Amygdala (tissue), 56 donors: ENCODE measurements around the gene ATRX.
"Not testable (repeated sequence)": the region's sequence is repeated elsewhere in the genome, so short reads cannot be mapped to it uniquely, and the experiment has no call there.

Experiments
- DNase-seq, 56 donors: peaks; one replicate each; lab custom pipeline; 2025; lab: John Stamatoyannopoulos, UW

Gene ATRX

GRCh38 chrX:77742788-77743476, 43.1 kb downstream of the ATRX start:
- peak in 18 of 56 donors; percentile 0 to 21 (median 4) for DNase-seq

GRCh38 chrX:77740376-77740905, 45.6 kb downstream of the ATRX start:
- no peak for DNase-seq

GRCh38 chrX:77733342-77733741, 52.7 kb downstream of the ATRX start:
- DNase-seq, result no peak

- no peak for DNase-seq
Observed at GRCh38 chrX:77731821-77732419, 54.1 kb downstream of the ATRX start.

- not testable (repeated sequence) for DNase-seq
Observed at GRCh38 chrX:77726095-77726494, 59.9 kb downstream of the ATRX start.

- no peak for DNase-seq
Observed at GRCh38 chrX:77723681-77724080, 62.3 kb downstream of the ATRX start.

- DNase-seq, result no peak
Observed at GRCh38 chrX:77719388-77719787, 66.6 kb downstream of the ATRX start.

GRCh38 chrX:77704881-77705280, 81.1 kb downstream of the ATRX start:
- no peak for DNase-seq

GRCh38 chrX:77698242-77698641, 87.8 kb downstream of the ATRX start:
- DNase-seq, result no peak

GRCh38 chrX:77694491-77694890, 91.5 kb downstream of the ATRX start:
- DNase-seq, result no peak

GRCh38 chrX:77693594-77693993, 92.4 kb downstream of the ATRX start:
- DNase-seq, result no peak

- no peak for DNase-seq
Observed at GRCh38 chrX:77691916-77692315, 94.1 kb downstream of the ATRX start.

- DNase-seq, result no peak
Observed at GRCh38 chrX:77689376-77689775, 96.6 kb downstream of the ATRX start.

GRCh38 chrX:77685683-77686082, 100.3 kb downstream of the ATRX start:
- not testable (repeated sequence) for DNase-seq

- no peak for DNase-seq
Observed at GRCh38 chrX:77679144-77679543, 106.9 kb downstream of the ATRX start.

GRCh38 chrX:77675986-77676385, 110.0 kb downstream of the ATRX start:
- DNase-seq, result no peak

GRCh38 chrX:77668391-77669237, 117.4 kb downstream of the ATRX start:
- DNase-seq, result no peak

GRCh38 chrX:77658886-77659285, 127.1 kb downstream of the ATRX start:
- no peak for DNase-seq

GRCh38 chrX:77652095-77652494, 133.9 kb downstream of the ATRX start:
- no peak for DNase-seq

GRCh38 chrX:77640702-77641101, 145.3 kb downstream of the ATRX start:
- no peak for DNase-seq

- DNase-seq, result no peak
Observed at GRCh38 chrX:77639820-77640219, 146.2 kb downstream of the ATRX start.
